Mesothelial cell of epicardium (in vitro differentiated cells): ENCODE measurements around the gene DDR1. TPM values are rescaled to one million over a fixed set of nuclear protein-coding genes. Genes with fewer than 3 reads are reported as not detected.

Experiments
- DNase-seq, 2 experiments: peaks; one replicate each; pipeline ENCODE4 v3.0.0; 2021; ENCODE audit warnings: low spot score in 2 of 2; ENCODE audit not compliant: unreplicated experiment in 2 of 2
- H3K27ac Mint-ChIP-seq: 2 replicates; pipeline ENCODE4 v1.8.0; 2021; ENCODE audit warnings: mixed read lengths
- H3K27me3 Mint-ChIP-seq: 2 replicates; pipeline ENCODE4 v1.8.0; 2021; ENCODE audit warnings: low read depth, mixed read lengths
- H3K36me3 Mint-ChIP-seq: 2 replicates; pipeline ENCODE4 v1.8.0; 2021; ENCODE audit warnings: mixed read lengths
- H3K4me1 Mint-ChIP-seq: 2 replicates; pipeline ENCODE4 v1.8.0; 2021; ENCODE audit warnings: mixed read lengths
- H3K4me3 Mint-ChIP-seq: 2 replicates; pipeline ENCODE4 v1.8.0; 2021; ENCODE audit warnings: mild to moderate bottlenecking, moderate library complexity, mixed read lengths
- H3K9me3 Mint-ChIP-seq: 2 replicates; pipeline ENCODE4 v1.8.0; 2021; ENCODE audit warnings: mixed read lengths
- CTCF ChIP-seq: fragments of 200-600 bp; sonication (generic); IDR thresholded peaks from one replicate; pipeline ENCODE4 v1.5.0; 2021; ENCODE audit warnings: antibody characterized with exemption; ENCODE audit not compliant: unreplicated experiment
- total RNA-seq: library from RNA; stranded (reverse); gene quantifications from 3 replicates; pipeline ENCODE4 v1.2.1, GENCODE V29; 2021

Gene DDR1
- total RNA-seq, 1 donor from 2014 or later, result 351 TPM

- no peaks in the 10 kb centered on the region for H3K27me3 Mint-ChIP-seq
- H3K9me3 Mint-ChIP-seq, result peaks cover 9% of the 10 kb centered on the region
- no peak for DNase-seq
- H3K27ac Mint-ChIP-seq, result no peak overlapping the region
- peaks cover 31% of the 10 kb centered on the region for H3K4me1 Mint-ChIP-seq
- H3K4me3 Mint-ChIP-seq, result no peak overlapping the region
- no peak for TF ChIP-seq CTCF
- H3K36me3 Mint-ChIP-seq, result peaks cover 16% of the 10 kb centered on the region
These were observed 48.5 kb downstream of the DDR1 start for GRCh38 chr6:30932665-30933365.

GRCh38 chr6:30935018-30935417 lies 50.7 kb downstream of the DDR1 start:
- no peak for TF ChIP-seq CTCF
- Mint-ChIP-seq H3K9me3 (no peaks in the 10 kb centered on the region), H3K27me3 (no peaks in the 10 kb centered on the region), H3K27ac (peak overlapping the region; percentile 70), H3K36me3 (peaks cover 1% of the 10 kb centered on the region), H3K4me3 (no peak overlapping the region), H3K4me1 (peaks cover 46% of the 10 kb centered on the region)
- DNase-seq, result no peak

GRCh38 chr6:30937265-30937664 lies 52.9 kb downstream of the DDR1 start:
- Mint-ChIP-seq H3K4me3 (no peak overlapping the region), H3K27me3 (no peaks in the 10 kb centered on the region), H3K9me3 (no peaks in the 10 kb centered on the region), H3K4me1 (peaks cover 46% of the 10 kb centered on the region), H3K36me3 (no peaks in the 10 kb centered on the region), H3K27ac (no peak overlapping the region)
- no peak for DNase-seq
- TF ChIP-seq CTCF, result no peak

GRCh38 chr6:30938730-30939129 lies 54.4 kb downstream of the DDR1 start:
- no peaks in the 10 kb centered on the region for H3K9me3 Mint-ChIP-seq
- no peaks in the 10 kb centered on the region for H3K27me3 Mint-ChIP-seq
- H3K36me3 Mint-ChIP-seq, result no peaks in the 10 kb centered on the region
- TF ChIP-seq CTCF, result no peak
- no peak overlapping the region for H3K27ac Mint-ChIP-seq
- peaks cover 51% of the 10 kb centered on the region for H3K4me1 Mint-ChIP-seq
- no peak overlapping the region for H3K4me3 Mint-ChIP-seq
- DNase-seq, result no peak

GRCh38 chr6:30939473-30939872 lies 55.2 kb downstream of the DDR1 start:
- Mint-ChIP-seq H3K27ac (no peak overlapping the region), H3K4me1 (peaks cover 51% of the 10 kb centered on the region), H3K27me3 (no peaks in the 10 kb centered on the region), H3K9me3 (no peaks in the 10 kb centered on the region), H3K4me3 (no peak overlapping the region), H3K36me3 (no peaks in the 10 kb centered on the region)
- DNase-seq, result no peak
- no peak for TF ChIP-seq CTCF
